GM18511 (cell line): ENCODE measurements around the gene FAM13C.

Experiments
- ATAC-seq: cut with Tn5 transposase; IDR thresholded peaks from one replicate; pipeline ENCODE4 v1.9.1; 2021; ENCODE audit warnings: mild to moderate bottlenecking, moderate library complexity; ENCODE audit not compliant: unreplicated experiment

FAM13C gene

GRCh38 chr10:59320355-59320754 lies 42.0 kb downstream of the FAM13C start:
- ATAC-seq: no peak

GRCh38 chr10:59319854-59320253 lies 42.5 kb downstream of the FAM13C start:
- no peak for ATAC-seq

- ATAC-seq: no peak
Observed at GRCh38 chr10:59317066-59317465, 45.3 kb downstream of the FAM13C start.

- no peak for ATAC-seq
Observed at GRCh38 chr10:59315465-59315864, 46.9 kb downstream of the FAM13C start.

- no peak for ATAC-seq
Observed at GRCh38 chr10:59314268-59314667, 48.1 kb downstream of the FAM13C start.

- no peak for ATAC-seq
Observed at GRCh38 chr10:59312247-59312646, 50.1 kb downstream of the FAM13C start.

- no peak for ATAC-seq
Observed at GRCh38 chr10:59311025-59311424, 51.3 kb downstream of the FAM13C start.

GRCh38 chr10:59310324-59310914 lies 51.9 kb downstream of the FAM13C start:
- no peak for ATAC-seq

- no peak for ATAC-seq
Observed at GRCh38 chr10:59304521-59305097, 57.7 kb downstream of the FAM13C start.

- ATAC-seq: peak; percentile 64
Observed at GRCh38 chr10:59303018-59303417, 59.3 kb downstream of the FAM13C start.

- ATAC-seq: no peak
Observed at GRCh38 chr10:59302381-59302780, 60.0 kb downstream of the FAM13C start.

- ATAC-seq: no peak
Observed at GRCh38 chr10:59301067-59301754, 61.1 kb downstream of the FAM13C start.

- ATAC-seq: no peak
Observed at GRCh38 chr10:59300386-59300785, 62.0 kb downstream of the FAM13C start.

- ATAC-seq: no peak
Observed at GRCh38 chr10:59299933-59300332, 62.4 kb downstream of the FAM13C start.

- no peak for ATAC-seq
Observed at GRCh38 chr10:59290448-59290847, 71.9 kb downstream of the FAM13C start.

- ATAC-seq: no peak
Observed at GRCh38 chr10:59289853-59290252, 72.5 kb downstream of the FAM13C start.

- no peak for ATAC-seq
Observed at GRCh38 chr10:59287587-59288255, 74.6 kb downstream of the FAM13C start.

GRCh38 chr10:59285848-59286247 lies 76.5 kb downstream of the FAM13C start:
- no peak for ATAC-seq

- ATAC-seq: no peak
Observed at GRCh38 chr10:59285073-59285472, 77.3 kb downstream of the FAM13C start.

GRCh38 chr10:59284118-59284975 lies 78.0 kb downstream of the FAM13C start:
- no peak for ATAC-seq
